NCI-H1694 (cell line): ENCODE data around the gene PGM2.
"Not testable (repeated sequence)": the region's sequence is repeated elsewhere in the genome, so short reads cannot be mapped to it uniquely, and the experiment has no call there.

Source experiments
- DNase-seq: peaks from one replicate; lab custom pipeline; 2025; lab: John Stamatoyannopoulos, UW

PGM2 gene

GRCh38 chr4:37826295-37827029, at the start of gene PGM2:
PGM2 (plus strand) TSS chr4:37826686; CDS start chr4:37826733, 47 bp downstream.
- peak; percentile 52 for DNase-seq

- no peak for DNase-seq
Measured at GRCh38 chr4:37779896-37780295, 46.6 kb upstream of the PGM2 start.

- DNase-seq: no peak
Measured at GRCh38 chr4:37780444-37781130, 45.9 kb upstream of the PGM2 start.

DNA sequence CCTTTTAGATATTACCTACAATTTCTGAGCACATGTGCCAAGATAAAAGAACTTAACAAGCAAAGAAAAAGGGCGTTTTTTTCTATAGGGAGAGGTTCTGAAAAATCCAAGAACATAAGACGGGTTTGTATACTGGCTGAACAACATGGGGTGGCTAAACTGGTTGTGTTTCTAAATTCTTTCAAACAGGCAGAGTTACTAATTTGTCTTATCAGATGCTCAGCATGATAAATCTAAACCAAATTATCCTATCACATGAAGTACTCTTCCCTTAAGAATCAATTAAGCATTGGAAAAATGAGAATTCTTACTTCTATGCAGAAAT, 45.4 kb upstream of the PGM2 start:
- DNase-seq: no peak

DNA sequence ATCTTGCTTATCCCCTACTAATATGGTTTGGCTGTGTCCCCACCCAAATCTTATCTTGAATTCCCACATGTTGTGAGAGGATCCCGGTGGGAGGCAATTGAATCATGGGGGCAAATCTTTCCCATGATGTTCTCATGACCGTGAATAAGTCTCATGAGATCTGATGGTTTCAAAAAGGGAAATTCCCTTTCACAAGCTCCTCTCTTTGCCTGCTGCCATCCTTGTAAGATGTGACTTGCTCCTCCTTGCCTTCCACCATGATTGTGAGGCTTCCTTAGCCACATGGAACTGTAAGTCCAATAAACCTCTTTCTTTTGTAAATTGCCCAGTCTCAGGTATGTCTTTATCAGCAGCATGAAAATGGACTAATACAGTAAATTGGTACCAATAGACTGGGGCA, 40.2 kb upstream of the PGM2 start:
- DNase-seq: not testable (repeated sequence)

DNA sequence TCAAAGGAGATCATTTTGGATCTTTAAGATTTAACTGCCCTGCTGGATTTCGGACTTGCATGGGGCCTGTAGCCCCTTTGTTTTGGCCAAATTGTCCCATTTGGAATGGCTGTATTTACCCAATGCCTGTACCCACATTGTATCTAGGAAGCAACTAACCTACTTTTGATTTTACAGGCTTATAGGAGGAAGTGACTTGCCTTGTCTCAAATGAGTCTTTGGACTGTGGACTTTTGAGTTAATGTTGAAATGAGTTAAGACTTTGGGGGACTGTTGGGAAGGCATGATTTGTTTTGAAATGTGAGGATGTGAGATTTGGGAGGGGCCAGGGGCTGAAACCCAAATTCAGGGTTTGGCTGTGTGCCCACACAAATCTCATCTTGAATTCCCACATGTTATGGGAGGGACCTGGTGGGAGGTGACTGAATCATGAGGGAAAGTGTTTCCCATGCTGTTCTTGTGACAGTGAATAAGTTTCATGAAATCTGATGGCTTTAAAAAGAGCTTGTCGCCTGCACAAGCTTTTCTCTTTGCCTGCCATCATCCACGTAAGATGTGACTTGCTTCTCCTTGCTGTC, 38.5 kb upstream of the PGM2 start:
- DNase-seq: not testable (repeated sequence)

DNA sequence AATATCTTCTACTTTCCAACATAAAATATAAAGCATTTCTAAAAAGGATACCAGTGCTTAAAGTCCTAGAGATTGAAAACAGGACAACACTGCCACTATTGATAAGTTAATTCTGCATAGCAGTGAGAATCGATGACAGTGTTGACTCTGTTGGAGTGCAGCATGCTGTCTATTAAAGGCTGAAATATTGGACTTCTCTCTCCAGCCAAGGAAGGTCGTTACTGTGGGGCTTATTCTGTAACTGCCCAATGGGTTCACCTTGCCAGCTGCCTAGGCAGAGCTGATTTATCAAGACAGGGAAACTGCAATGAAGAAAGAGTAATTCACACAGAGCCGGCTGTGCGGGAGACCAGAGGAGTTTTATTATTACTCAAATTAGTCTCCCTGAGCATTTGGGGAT, 37.7 kb upstream of the PGM2 start:
- no peak for DNase-seq

- no peak for DNase-seq
Measured at GRCh38 chr4:37792241-37792640, 34.2 kb upstream of the PGM2 start.

DNA sequence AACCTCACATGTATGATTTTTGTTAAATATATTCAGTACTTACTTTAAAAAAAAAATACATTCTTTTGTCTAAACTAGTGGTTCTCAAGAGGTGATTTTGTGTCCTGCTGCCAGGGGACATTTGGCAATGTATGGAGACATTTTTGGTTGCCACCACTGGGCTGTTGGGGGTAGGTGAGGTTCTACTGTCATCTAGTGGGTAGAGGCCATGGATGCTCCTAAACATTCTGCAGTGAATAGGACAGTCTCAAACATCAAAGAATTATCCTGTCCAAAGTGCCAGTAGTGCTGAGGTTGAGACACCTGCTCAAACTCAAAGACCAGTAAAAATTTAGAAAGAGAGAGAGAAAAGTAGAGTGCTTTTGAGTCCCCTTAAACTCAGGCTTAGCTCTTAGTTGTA, 32.9 kb upstream of the PGM2 start:
- peak; percentile 46 for DNase-seq

- no peak for DNase-seq
Measured at GRCh38 chr4:37794056-37794455, 32.4 kb upstream of the PGM2 start.

GRCh38 chr4:37795581-37796195, 30.8 kb upstream of the PGM2 start:
- peak; percentile 33 for DNase-seq

DNA sequence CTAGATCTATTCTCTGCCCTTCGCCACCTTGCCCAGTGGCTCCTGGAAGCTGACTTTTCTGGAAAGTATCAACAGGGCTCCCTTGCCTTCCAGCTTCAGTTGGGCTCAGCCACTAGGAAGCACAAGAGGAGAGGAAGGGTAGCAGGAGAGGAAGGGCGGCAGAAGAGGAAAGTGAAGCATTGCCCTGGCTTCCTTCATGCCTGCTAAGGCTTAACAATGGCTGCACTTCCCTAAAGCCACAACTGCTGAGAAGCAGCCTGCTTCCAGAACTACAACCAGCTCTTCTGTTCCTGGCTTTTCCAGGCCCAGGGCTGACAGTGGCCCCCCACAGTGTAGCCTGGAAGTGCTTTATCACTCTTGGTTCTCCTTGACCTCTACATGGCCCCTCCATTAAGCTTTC, 29.1 kb upstream of the PGM2 start:
- DNase-seq: no peak

DNA sequence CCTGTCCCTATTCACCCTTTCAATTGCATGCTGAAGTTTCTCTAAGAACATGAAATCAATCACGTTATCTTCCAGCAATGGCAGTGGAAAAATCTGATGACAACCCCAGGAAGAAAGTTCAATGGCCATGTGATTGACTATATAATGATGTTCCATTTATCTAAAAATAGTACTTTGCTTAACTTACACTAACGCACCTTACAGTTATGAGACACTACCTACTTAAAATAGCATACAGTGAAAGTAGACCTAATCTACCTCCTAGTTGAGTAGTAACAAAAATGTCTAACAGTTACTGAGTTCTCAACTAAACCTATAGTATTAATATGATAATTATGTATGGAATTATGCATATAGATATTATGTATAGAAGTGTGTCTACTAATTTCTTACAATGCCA, 28.6 kb upstream of the PGM2 start:
- DNase-seq: no peak

DNA sequence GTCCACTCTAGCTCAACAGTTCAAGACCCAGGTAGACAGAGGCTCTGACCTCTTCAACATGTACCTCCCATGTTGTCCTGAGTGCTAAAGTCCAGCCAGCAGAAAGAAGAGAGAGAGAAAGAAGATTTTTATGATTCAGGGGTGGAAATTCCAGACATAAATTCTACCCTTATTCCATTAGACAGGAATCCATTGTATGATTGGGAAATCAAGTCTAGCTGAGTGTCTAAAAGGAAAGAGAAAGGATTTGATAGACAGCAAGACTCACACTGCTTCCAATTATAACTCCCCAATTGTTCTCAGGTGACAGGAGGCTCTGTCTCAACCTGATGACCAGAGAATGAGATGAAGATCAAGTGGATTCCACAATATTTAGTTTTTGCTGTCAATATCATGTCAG, 27.9 kb upstream of the PGM2 start:
- DNase-seq: no peak

DNA sequence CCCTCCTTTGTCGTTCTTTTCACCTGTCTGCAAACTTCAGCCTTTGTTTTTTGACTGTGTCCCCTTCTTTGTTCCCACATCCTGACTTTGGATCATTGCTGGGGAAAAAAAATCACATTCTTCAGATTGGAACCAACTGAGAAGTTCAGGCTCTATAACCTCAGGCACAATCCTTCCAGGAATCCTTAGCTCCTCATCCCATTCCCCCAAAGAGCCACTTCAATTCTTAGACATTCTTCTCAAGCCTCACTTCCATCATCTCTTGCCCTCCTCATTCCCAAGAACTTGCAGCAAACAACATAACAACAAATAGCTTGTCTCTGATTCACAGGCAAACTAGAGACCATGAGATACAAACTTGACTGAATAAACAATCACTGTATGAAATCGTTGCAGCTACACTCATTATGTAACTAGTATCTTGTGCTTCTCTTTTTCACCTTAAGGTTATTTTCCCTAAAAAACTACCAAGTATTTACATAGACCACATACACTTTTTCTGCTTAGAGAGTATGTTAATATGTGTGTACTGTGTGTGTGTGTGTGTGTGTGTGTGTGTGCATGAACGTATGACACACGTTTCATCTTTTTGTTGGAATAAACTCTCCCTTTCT, 26.4 kb upstream of the PGM2 start:
- DNase-seq: no peak

GRCh38 chr4:37802068-37802666, 24.3 kb upstream of the PGM2 start:
- peak; percentile 85 for DNase-seq

DNA sequence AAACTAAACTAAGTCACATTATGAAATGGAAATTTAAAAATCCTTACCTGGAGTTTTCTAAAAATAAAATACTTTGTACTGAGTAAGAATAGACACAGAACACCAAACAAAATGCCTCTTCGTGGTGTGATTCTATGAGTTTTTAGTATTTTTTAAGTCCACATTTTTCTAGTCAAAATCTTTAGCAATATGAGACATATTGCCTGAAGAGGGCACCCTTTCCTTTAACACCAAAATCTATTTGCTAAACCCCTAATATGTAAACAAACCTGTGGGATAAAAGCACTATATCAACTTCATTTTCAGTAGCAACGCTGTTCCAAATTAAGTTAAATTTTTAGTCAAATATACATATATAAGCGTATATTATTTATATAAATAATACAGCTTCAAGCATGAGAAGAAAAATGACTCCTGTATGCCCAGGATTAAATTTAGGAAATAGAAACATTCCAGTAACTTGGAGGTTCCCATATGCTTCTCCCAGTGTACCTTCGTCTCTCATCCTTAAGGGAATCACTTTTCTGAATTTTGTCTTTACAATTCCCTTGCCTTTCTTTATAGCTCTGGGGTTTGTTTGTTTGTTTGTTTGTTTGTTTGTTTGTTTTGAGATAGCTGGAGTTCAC, 23.0 kb upstream of the PGM2 start:
- peak; percentile 57 for DNase-seq

GRCh38 chr4:37805091-37805490, 21.4 kb upstream of the PGM2 start:
- no peak for DNase-seq

DNA sequence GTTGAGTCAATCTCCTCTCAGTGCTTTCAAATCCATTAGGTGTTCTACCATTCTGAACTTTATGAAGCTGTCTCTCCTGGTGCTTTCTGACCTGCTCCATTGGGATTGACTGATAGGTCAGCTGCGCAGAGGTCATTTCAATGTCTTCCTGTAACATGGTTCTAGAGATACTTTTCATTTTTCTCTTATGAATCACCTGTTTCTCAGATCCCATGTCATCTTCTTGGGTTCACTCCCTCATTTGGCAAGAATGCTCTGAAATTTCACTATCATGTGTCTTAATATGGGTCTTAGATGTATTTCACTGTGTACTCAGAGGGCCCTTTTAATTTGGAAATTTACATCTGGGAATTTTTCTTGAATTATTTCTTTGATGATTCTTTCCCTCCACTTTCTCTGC, 13.8 kb upstream of the PGM2 start:
- DNase-seq: no peak

GRCh38 chr4:37815591-37815990, 10.9 kb upstream of the PGM2 start:
- DNase-seq: no peak

DNA sequence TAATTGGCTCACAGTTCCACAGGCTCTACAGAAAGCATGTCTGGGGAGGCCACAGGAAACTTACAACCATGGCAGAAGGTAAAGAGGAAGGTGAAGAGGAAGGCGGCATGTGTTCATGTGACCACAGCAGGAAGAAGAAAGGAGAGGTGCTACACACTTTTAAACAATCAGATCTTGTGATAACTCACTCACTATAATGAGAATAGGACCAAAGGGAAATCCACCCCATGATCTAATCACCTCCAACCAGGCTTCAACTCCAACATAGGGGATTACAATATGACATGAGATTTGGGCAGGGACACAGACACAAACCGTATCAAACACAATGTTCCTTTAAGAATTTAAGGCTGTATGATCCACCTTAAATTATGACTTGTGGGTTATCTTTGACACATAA, 10.5 kb upstream of the PGM2 start:
- DNase-seq: no peak

GRCh38 chr4:37816719-37817118, 9.8 kb upstream of the PGM2 start:
- DNase-seq: no peak
